ENCODE results near the gene BCAR1. TPM values are rescaled to one million over a fixed set of nuclear protein-coding genes. Genes with fewer than 3 reads are reported as not detected.
A peak's percentile ranks its signal among the peaks of the same experiment; 100 is the strongest.

The BCAR1 gene
- total and polyA plus RNA-seq, 2 of the 13 experiments (the other 11 are each of a cell fraction or from before 2014, with no cell fraction given), result 48.1 to 51.7 TPM

- TF ChIP-seq ZNF782 (CRISPR knock-in tag; IDR thresholded peaks at IDR 0.05; ENCODE audit: borderline replicate concordance), result no peak
- TF ChIP-seq, protein P1, sequence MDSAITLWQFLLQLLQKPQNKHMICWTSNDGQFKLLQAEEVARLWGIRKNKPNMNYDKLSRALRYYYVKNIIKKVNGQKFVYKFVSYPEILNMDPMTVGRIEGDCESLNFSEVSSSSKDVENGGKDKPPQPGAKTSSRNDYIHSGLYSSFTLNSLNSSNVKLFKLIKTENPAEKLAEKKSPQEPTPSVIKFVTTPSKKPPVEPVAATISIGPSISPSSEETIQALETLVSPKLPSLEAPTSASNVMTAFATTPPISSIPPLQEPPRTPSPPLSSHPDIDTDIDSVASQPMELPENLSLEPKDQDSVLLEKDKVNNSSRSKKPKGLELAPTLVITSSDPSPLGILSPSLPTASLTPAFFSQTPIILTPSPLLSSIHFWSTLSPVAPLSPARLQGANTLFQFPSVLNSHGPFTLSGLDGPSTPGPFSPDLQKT (CRISPR knock-in tag; IDR thresholded peaks at IDR 0.05; ENCODE audit: borderline replicate concordance), result no peak
- TF ChIP-seq ZNF792 (CRISPR knock-in tag; IDR thresholded peaks at IDR 0.05), result 0 out of 2 replicates have a peak, but pooled peaks have one; percentile 31
- peak; percentile 21; the same call in 1 of the 2 replicates for TF ChIP-seq POLR2AphosphoS2 (IDR thresholded peaks at IDR 0.05; ENCODE audit: low read depth, low read length)
- TF ChIP-seq ZNF709 (CRISPR knock-in tag; IDR thresholded peaks at IDR 0.05), result no peak
- TF ChIP-seq, protein P2, sequence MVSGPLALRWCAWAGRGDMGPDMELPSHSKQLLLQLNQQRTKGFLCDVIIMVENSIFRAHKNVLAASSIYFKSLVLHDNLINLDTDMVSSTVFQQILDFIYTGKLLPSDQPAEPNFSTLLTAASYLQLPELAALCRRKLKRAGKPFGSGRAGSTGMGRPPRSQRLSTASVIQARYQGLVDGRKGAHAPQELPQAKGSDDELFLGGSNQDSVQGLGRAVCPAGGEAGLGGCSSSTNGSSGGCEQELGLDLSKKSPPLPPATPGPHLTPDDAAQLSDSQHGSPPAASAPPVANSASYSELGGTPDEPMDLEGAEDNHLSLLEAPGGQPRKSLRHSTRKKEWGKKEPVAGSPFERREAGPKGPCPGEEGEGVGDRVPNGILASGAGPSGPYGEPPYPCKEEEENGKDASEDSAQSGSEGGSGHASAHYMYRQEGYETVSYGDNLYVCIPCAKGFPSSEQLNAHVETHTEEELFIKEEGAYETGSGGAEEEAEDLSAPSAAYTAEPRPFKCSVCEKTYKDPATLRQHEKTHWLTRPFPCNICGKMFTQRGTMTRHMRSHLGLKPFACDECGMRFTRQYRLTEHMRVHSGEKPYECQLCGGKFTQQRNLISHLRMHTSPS (CRISPR knock-in tag; IDR thresholded peaks at IDR 0.05; ENCODE audit: low read depth), result 0 out of 2 replicates have a peak, but pooled peaks have one; percentile 8
- no peak for TF ChIP-seq ZNF124 (CRISPR knock-in tag; IDR thresholded peaks at IDR 0.05)
- no peak; the same call in 1 of the 2 replicates for TF ChIP-seq ZNF768 (CRISPR knock-in tag; IDR thresholded peaks at IDR 0.05)
- TF ChIP-seq AKAP8 (CRISPR knock-in tag; IDR thresholded peaks at IDR 0.05), result peak; percentile 91; the same call in 1 of the 2 replicates
- no peak for TF ChIP-seq ZNF737 (CRISPR knock-in tag; IDR thresholded peaks at IDR 0.05; ENCODE audit: borderline replicate concordance)
- peak; percentile 75 for TF ChIP-seq RBM22 (optimal IDR thresholded peaks at IDR 0.05; ENCODE audit: low read length)
- 0 out of 2 replicates have a peak, but pooled peaks have one; percentile 42 for TF ChIP-seq PCBP1 (IDR thresholded peaks at IDR 0.05; ENCODE audit: borderline replicate concordance, low read depth, low read length)
- TF ChIP-seq MXD3 (CRISPR knock-in tag; IDR thresholded peaks at IDR 0.05), result no peak
- TF ChIP-seq ATF1 (CRISPR knock-in tag; IDR thresholded peaks at IDR 0.05), result no peak
- TF ChIP-seq KDM5B (CRISPR knock-in tag; IDR thresholded peaks at IDR 0.05; ENCODE audit: borderline replicate concordance), result no peak; the same call in 1 of the 2 replicates
- TF ChIP-seq ZNF431 (CRISPR knock-in tag; IDR thresholded peaks at IDR 0.05; ENCODE audit: borderline replicate concordance, low read depth), result no peak
- TF ChIP-seq RFXAP (CRISPR knock-in tag; IDR thresholded peaks at IDR 0.05; ENCODE audit: borderline replicate concordance), result no peak
- TF ChIP-seq AGO1 (IDR thresholded peaks at IDR 0.05; ENCODE audit: low read depth, low read length, poor library complexity, severe bottlenecking), result peak; percentile 70
- TF ChIP-seq TCF12 (IDR thresholded peaks at IDR 0.05), result no peak
- TF ChIP-seq TCF12 (CRISPR knock-in tag; IDR thresholded peaks at IDR 0.05), result no peak
- 0 out of 2 replicates have a peak, but pooled peaks have one; percentile 1 for TF ChIP-seq ZFYVE20 (CRISPR knock-in tag; IDR thresholded peaks at IDR 0.05; ENCODE audit: borderline replicate concordance, low read depth)
- TF ChIP-seq ZNF572 (CRISPR knock-in tag; IDR thresholded peaks at IDR 0.05), result 0 out of 2 replicates have a peak, but pooled peaks have one; percentile 45
- peak; percentile 14; the same call in 1 of the 2 replicates for TF ChIP-seq KDM2A (CRISPR knock-in tag; IDR thresholded peaks at IDR 0.05; ENCODE audit: borderline replicate concordance, low read depth)
- TF ChIP-seq ZFP91 (CRISPR knock-in tag; IDR thresholded peaks at IDR 0.05; ENCODE audit: borderline replicate concordance), result peak; percentile 51
These were observed 23.9 kb downstream of the BCAR1 start (continued) for GRCh38 chr16:75227361-75228142.

Measured in HepG2 (cell line).